ENCODE results near the gene CGB1.
"Not testable (repeated sequence)": the region's sequence is repeated elsewhere in the genome, so short reads cannot be mapped to it uniquely, and the experiment has no call there.

Gene CGB1

DNA sequence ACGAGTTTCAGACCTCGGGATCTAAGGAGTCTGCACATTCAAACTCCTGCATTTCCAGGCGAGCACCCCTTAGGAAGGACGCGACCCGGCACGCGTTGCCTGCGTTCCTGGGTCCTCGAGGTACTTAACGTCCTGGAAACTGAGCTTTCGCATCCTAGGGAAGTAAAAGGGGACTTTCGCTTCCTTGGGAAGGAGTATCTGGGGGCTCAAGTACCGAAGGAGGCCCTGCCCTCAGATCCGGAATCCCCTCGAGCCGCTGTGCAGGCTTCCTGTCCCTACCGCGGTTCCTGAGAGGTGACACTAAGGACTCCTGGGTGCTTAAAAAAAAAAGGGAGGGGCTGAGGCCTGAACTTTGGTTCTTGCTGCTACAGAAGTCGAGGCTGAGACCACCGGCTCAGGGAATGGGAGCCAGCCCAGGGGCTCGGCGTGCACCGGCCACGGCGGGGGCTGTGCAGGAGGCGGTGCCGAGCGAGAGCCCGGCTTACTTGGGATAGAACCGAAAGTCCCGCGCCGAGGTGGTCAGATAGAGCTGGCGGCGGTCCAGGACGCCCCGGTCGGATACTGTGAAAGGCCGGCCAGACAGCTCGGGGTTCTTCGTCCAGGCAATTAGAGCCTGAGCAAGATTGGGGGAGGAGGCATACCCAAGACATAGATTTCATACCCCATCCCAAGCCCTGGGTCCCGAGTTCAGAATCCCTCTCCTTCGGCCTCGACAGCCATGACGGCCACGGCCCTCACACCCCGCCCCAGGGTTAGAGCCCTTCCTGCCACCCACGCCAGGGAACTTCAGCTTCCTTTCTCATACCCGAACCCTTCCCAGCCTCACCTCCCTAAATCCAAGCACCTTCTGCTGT, 18.1 kb downstream of the CGB1 start:
- peaks cover 21% of the 10 kb centered on the region for H3K4me1 ChIP-seq (ENCODE audit: control insufficient read depth, insufficient read depth, low read length)
- H3K4me3 ChIP-seq (ENCODE audit: low read length): peak overlapping the region; percentile 68
- peak overlapping the region; percentile 59 for H3K9ac ChIP-seq (ENCODE audit: low read depth, low read length)
- H3K36me3 ChIP-seq (ENCODE audit: insufficient read depth, low read length): peaks cover 23% of the 10 kb centered on the region
- H3K4me2 ChIP-seq (ENCODE audit: low read length): peak overlapping the region; percentile 93
- not testable (repeated sequence) for H3K27me3 ChIP-seq (ENCODE audit: control insufficient read depth, insufficient read depth, low read length); H3K9me3 ChIP-seq (replicated peaks; ENCODE audit: low read length)

DNA sequence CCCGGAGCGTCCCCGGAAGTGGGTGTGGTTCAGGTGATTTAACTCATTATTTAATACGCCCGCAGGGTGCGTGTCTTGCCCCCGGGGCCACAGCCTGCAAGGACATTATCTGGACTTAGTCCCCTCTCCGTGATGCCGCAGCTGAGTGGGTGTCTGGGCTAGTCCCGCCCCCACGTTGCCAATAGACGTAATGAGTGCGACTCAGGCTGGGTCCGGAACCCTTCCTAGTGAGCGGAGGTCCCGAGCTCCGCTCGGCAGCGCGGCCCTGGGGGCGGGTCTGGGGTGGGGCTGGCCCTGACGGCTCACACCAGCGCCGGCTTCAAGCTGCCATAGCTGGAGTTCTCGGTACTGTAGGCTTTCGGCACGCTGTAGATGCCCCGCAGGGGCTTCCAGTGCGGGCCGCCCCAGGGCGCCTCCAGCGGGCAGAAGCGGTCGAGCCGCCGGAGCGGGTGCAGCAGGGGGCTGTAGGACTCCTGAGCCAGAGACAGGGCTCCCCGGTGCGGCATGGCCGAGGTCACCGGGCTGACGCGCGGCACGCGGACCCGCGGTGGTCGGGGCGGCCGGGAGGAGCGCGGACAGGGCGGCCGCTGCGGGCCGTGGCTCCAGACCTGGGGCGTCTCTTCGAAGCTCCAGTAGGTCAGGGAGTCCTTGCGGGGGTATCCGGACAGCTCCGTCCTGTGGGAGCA, 18.9 kb downstream of the CGB1 start:
- H3K9ac ChIP-seq (ENCODE audit: low read depth, low read length): peak overlapping the region; percentile 59
- H3K36me3 ChIP-seq (ENCODE audit: insufficient read depth, low read length): peaks cover 28% of the 10 kb centered on the region
- peak overlapping the region; percentile 68 for H3K4me3 ChIP-seq (ENCODE audit: low read length)
- peaks cover 21% of the 10 kb centered on the region for H3K4me1 ChIP-seq (ENCODE audit: control insufficient read depth, insufficient read depth, low read length)
- H3K4me2 ChIP-seq (ENCODE audit: low read length): peak overlapping the region; percentile 93
- no peaks in the 10 kb centered on the region for H3K27me3 ChIP-seq (ENCODE audit: control insufficient read depth, insufficient read depth, low read length)
- H3K9me3 ChIP-seq (replicated peaks; ENCODE audit: low read length): no peaks in the 10 kb centered on the region

DNA sequence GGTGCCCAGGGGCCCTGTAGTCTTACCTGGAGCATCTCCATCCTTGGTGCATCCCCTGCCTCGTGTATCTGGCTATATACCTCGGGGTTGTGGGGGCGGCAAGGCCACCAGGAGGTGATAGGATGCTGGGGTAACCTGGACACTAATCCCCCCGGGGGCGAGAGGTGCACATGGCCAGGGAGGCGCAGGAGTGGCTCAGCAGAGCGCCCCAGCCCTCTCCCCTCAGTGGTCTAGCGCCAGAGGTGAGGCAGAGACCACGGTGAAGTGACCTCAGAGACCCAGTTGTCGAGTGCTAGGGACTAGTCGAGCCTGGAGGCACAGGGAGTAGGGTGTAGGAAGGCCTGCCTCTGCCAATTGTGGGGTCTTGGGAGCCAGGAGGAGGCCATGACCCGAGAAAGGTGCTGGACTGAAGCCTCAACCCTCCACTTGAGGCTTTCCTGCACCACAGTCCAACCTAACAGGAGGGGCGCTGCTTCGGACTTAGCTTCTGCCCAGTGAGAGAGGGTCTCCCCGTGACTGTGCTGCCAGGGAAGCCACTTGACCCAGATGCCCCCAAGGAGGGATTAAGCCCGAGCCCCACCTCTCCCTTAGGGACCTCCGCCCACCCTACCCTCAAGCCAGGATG, 19.5 kb downstream of the CGB1 start, which contains the start of gene LHB:
TSS of gene LHB (minus strand) at position 51 of the 625 bp plus-strand sequence. CDS start at position 41, 10 bp downstream.
- H3K9ac ChIP-seq (ENCODE audit: low read depth, low read length): peak within 1 kb of the TSS; percentile 59
- no peaks in the 10 kb centered on the region for H3K27me3 ChIP-seq (ENCODE audit: control insufficient read depth, insufficient read depth, low read length)
- peaks cover 34% of the 10 kb centered on the region for H3K36me3 ChIP-seq (ENCODE audit: insufficient read depth, low read length)
- H3K4me1 ChIP-seq (ENCODE audit: control insufficient read depth, insufficient read depth, low read length): peaks cover 21% of the 10 kb centered on the region
- H3K4me3 ChIP-seq (ENCODE audit: low read length): peak within 1 kb of the TSS; percentile 68
- H3K9me3 ChIP-seq (replicated peaks; ENCODE audit: low read length): no peaks in the 10 kb centered on the region
- peak within 1 kb of the TSS; percentile 93 for H3K4me2 ChIP-seq (ENCODE audit: low read length)

DNA sequence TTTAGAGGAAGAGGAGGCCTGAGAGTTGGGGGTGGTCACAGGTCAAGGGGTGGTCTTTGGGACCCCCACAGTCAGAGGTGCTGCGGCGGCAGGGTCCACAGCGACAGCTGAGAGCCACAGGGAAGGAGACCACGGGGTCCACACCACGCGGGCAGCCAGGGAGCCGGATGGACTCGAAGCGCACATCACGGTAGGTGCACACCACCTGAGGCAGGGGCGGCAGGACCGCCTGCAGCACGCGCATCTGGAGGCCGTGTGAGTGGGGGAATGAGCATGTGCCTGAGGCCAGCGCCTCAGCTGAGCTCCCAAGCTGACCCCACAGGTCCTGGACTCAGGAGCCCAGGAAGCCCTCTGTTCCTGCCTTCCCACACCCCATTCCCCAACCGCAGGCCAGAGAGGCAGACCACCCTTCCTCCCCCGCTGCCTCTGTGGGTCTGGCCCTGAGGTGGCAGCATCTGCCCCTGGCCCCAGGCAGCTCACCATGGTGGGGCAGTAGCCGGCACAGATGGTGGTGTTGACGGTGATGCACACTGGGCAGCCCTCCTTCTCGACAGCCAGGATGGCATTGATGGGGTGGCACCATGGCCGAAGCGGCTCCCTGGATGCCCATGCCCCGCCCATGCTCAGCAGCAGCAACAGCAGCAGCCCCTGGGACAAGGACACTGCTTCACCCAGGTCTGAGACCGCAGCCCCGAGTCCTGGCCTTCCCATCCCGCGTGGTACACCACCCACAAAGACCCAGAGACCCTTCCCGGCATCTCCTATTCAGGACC, 20.4 kb downstream of the CGB1 start:
- Histone ChIP-seq H3K27me3 (ENCODE audit: control insufficient read depth, insufficient read depth, low read length) (no peaks in the 10 kb centered on the region), H3K36me3 (ENCODE audit: insufficient read depth, low read length) (peaks cover 41% of the 10 kb centered on the region), H3K4me3 (ENCODE audit: low read length) (no peak overlapping the region), H3K4me1 (ENCODE audit: control insufficient read depth, insufficient read depth, low read length) (peaks cover 21% of the 10 kb centered on the region), H3K9me3 (replicated peaks; ENCODE audit: low read length) (no peaks in the 10 kb centered on the region), H3K9ac (ENCODE audit: low read depth, low read length) (no peak overlapping the region), H3K4me2 (ENCODE audit: low read length) (no peak overlapping the region)

DNA sequence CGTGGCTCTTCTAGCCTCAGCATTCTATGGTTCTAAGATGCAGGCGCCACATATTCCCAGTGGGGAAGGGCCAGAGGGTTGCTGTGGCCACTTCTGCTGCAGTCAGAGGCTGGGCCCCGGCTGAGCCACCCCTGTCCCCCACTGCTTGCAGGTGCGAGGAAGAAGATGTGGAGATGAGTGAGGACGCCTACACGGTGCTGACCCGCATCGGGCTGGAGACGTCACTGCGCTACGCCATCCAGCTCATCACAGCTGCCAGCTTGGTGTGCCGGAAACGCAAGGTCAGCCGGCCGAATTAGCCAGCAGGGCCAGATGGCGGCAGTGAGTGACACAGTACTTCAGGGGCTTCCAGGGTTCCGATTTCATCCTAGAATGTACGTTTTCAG, 21.8 kb downstream of the CGB1 start:
- Histone ChIP-seq H3K4me3 (ENCODE audit: low read length) (no peak overlapping the region), H3K9ac (ENCODE audit: low read depth, low read length) (no peak overlapping the region), H3K36me3 (ENCODE audit: insufficient read depth, low read length) (peaks cover 52% of the 10 kb centered on the region)

DNA sequence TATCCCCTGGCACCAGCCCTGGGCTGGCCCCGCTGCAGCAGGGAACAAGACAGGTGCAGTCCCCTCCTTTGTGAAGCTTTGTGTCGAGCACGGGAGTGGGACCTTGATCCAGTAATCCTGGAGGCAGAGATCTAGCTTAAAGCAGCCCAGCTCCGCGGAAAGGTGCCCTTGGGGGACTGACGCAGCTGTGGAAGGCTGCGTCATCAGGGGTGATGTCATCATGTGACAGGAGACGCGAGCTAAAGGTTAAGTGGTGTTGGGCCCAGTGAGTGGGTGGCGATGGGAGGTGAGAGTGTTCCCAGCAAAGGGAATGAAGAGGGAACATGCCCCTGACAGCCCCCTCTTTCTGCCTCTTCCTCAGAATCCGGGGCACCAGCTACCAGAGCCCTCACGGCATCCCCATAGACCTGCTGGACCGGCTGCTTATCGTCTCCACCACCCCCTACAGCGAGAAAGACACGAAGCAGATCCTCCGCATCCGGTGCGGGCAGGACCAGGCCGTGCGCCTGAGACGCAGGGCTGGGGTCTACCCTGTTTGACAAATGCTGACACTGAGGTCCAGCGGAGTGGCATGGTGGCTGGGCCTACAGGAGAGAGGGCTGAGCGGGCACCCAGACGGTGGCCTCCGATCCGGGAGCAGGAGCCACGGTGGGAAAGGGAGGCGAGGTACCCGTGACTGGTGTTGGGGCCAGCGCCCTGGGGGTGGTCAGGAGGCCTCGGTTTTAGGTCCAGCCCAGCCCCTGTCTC, 22.4 kb downstream of the CGB1 start:
- Histone ChIP-seq H3K36me3 (ENCODE audit: insufficient read depth, low read length) (peaks cover 57% of the 10 kb centered on the region), H3K4me3 (ENCODE audit: low read length) (no peak overlapping the region), H3K4me1 (ENCODE audit: control insufficient read depth, insufficient read depth, low read length) (peaks cover 18% of the 10 kb centered on the region), H3K27me3 (ENCODE audit: control insufficient read depth, insufficient read depth, low read length) (no peaks in the 10 kb centered on the region), H3K9ac (ENCODE audit: low read depth, low read length) (no peak overlapping the region), H3K9me3 (replicated peaks; ENCODE audit: low read length) (no peaks in the 10 kb centered on the region), H3K4me2 (ENCODE audit: low read length) (no peak overlapping the region)

More for the DNA sequence above, 21.8 kb downstream of the CGB1 start:
- Histone ChIP-seq H3K9me3 (replicated peaks; ENCODE audit: low read length) (no peaks in the 10 kb centered on the region), H3K27me3 (ENCODE audit: control insufficient read depth, insufficient read depth, low read length) (no peaks in the 10 kb centered on the region), H3K4me1 (ENCODE audit: control insufficient read depth, insufficient read depth, low read length) (peaks cover 21% of the 10 kb centered on the region), H3K4me2 (ENCODE audit: low read length) (no peak overlapping the region)

DNA sequence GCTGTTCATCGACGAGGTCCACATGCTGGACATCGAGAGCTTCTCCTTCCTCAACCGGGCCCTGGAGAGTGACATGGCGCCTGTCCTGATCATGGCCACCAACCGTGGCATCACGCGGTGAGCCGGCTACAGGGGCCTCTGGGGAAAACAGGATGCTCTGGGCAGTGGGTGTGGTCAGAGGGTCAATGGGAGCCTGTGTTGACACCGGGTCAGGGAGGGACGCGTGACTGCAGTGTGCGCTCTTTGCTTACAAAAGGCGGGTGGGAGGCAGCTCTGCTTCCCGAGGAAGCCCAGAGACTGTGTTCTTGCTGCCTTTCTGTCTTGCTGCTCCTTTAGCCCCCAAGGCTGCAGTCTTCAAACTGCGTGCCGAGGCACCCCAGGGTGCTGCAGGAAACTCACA, 25.5 kb downstream of the CGB1 start:
- Histone ChIP-seq H3K36me3 (ENCODE audit: insufficient read depth, low read length) (peaks cover 67% of the 10 kb centered on the region), H3K9me3 (replicated peaks; ENCODE audit: low read length) (no peaks in the 10 kb centered on the region), H3K9ac (ENCODE audit: low read depth, low read length) (no peak overlapping the region), H3K4me3 (ENCODE audit: low read length) (no peak overlapping the region), H3K27me3 (ENCODE audit: control insufficient read depth, insufficient read depth, low read length) (no peaks in the 10 kb centered on the region), H3K4me2 (ENCODE audit: low read length) (no peak overlapping the region), H3K4me1 (ENCODE audit: control insufficient read depth, insufficient read depth, low read length) (no peaks in the 10 kb centered on the region)

DNA sequence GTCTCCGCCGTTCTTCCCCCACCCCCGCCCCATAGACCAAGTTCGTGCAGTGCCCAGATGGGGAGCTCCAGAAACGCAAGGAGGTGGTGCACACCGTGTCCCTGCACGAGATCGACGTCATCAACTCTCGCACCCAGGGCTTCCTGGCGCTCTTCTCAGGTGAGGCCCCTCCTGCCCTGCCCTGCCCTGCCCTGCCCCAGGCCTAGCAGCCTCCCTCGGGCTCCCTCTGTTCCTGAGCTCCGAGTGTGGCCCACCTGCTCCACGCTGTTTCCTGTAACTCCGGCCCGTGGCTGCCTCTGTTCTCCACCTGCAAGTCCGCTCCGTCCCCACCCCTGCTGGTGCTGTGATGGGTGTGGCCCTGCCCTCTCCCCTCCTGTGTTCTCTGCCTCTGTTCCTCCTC, 26.2 kb downstream of the CGB1 start:
- H3K36me3 ChIP-seq (ENCODE audit: insufficient read depth, low read length): peaks cover 67% of the 10 kb centered on the region
- H3K4me1 ChIP-seq (ENCODE audit: control insufficient read depth, insufficient read depth, low read length): no peaks in the 10 kb centered on the region
- no peak overlapping the region for H3K4me2 ChIP-seq (ENCODE audit: low read length)
- no peaks in the 10 kb centered on the region for H3K9me3 ChIP-seq (replicated peaks; ENCODE audit: low read length)
- no peaks in the 10 kb centered on the region for H3K27me3 ChIP-seq (ENCODE audit: control insufficient read depth, insufficient read depth, low read length)
- no peak overlapping the region for H3K9ac ChIP-seq (ENCODE audit: low read depth, low read length)
- no peak overlapping the region for H3K4me3 ChIP-seq (ENCODE audit: low read length)

DNA sequence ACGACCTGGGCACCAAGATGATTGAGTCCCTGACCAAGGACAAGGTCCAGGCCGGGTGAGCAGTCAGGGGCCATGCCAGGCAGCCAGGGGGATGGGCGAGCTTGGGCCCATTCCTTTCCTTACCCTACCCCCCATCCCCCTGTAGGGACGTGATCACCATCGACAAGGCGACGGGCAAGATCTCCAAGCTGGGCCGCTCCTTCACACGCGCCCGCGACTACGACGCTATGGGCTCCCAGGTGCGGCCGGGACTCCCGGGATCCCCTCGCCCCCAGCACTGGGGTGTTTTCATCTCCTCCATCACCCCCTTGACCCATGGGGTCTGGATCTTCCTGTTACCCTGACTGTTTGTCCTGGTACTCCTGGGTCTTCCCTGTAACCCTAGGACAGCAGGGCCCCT, 26.9 kb downstream of the CGB1 start:
- Histone ChIP-seq H3K36me3 (ENCODE audit: insufficient read depth, low read length) (peaks cover 66% of the 10 kb centered on the region), H3K4me2 (ENCODE audit: low read length) (no peak overlapping the region)

DNA sequence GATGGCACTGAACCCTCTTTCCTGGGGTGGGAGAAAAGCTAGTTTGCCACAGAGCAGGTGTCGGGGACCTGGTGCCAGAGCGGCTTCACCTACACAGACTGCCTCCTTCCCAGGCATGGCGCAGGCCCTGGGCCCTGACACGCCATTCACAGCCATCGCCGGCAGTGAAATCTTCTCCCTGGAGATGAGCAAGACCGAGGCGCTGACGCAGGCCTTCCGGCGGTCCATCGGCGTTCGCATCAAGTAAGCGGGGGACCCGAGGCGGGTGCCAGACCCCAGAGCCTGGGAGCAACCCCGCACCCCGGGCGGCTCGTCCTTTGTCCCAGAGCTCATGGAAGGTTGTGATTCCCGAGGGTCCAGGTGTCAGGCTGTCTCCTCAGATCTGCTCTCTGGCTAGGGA, 29.8 kb downstream of the CGB1 start:
- Histone ChIP-seq H3K4me1 (ENCODE audit: control insufficient read depth, insufficient read depth, low read length) (no peaks in the 10 kb centered on the region), H3K27me3 (ENCODE audit: control insufficient read depth, insufficient read depth, low read length) (no peaks in the 10 kb centered on the region), H3K36me3 (ENCODE audit: insufficient read depth, low read length) (peaks cover 62% of the 10 kb centered on the region), H3K9ac (ENCODE audit: low read depth, low read length) (no peak overlapping the region), H3K9me3 (replicated peaks; ENCODE audit: low read length) (no peaks in the 10 kb centered on the region), H3K4me3 (ENCODE audit: low read length) (no peak overlapping the region), H3K4me2 (ENCODE audit: low read length) (no peak overlapping the region)

More for the DNA sequence above, 26.9 kb downstream of the CGB1 start:
- no peak overlapping the region for H3K9ac ChIP-seq (ENCODE audit: low read depth, low read length)
- no peaks in the 10 kb centered on the region for H3K4me1 ChIP-seq (ENCODE audit: control insufficient read depth, insufficient read depth, low read length)
- no peaks in the 10 kb centered on the region for H3K9me3 ChIP-seq (replicated peaks; ENCODE audit: low read length)
- H3K4me3 ChIP-seq (ENCODE audit: low read length): no peak overlapping the region
- H3K27me3 ChIP-seq (ENCODE audit: control insufficient read depth, insufficient read depth, low read length): no peaks in the 10 kb centered on the region

Data from skeletal muscle satellite cell (primary cell).